HEK293 (cell line): ENCODE results near the gene LNX1.

Source experiments
- CTCF ChIA-PET: fragments of 350-600 bp; formaldehyde crosslinking; extraction: SDS; loops from one replicate; lab custom pipeline; 2021; ENCODE audit warnings: antibody characterized with exemption; lab: Yijun Ruan, JAX
- POLR2A ChIA-PET: fragments of 300-600 bp; formaldehyde crosslinking; extraction: SDS; loops from one replicate; lab custom pipeline; 2020; ENCODE audit warnings: antibody characterized with exemption, inconsistent platforms; lab: Yijun Ruan, JAX
- H3K27ac ChIP-seq: fragments of 200-500 bp; sonication (Bioruptor generic); 2 replicates; pipeline ENCODE4 v1.5.1; 2014; ENCODE audit warnings: low read depth, low read length, control low read depth, inconsistent platforms; ENCODE audit errors: extremely low read depth
- H3K36me3 ChIP-seq, 2 experiments: fragments of 200-500 bp in 1 of 2; sonication (Bioruptor generic) in 1 of 2; 1 replicate in 1 of 2; 2 replicates in 1 of 2; pipeline ENCODE4 v1.5.1; 2014 to 2017; ENCODE audit warnings: inconsistent platforms in 2 of 2, low read length in 2 of 2; ENCODE audit not compliant: control insufficient read depth in 2 of 2, insufficient read depth in 1 of 2
- H3K4me1 ChIP-seq: fragments of 200-500 bp; sonication (Bioruptor generic); 2 replicates; pipeline ENCODE4 v1.5.1; 2014; ENCODE audit warnings: mild to moderate bottlenecking, low read length, inconsistent platforms; ENCODE audit not compliant: control insufficient read depth, insufficient read depth
- H3K4me3 ChIP-seq: 2 replicates; pipeline ENCODE4 v1.5.1; 2011; ENCODE audit warnings: low read depth, mild to moderate bottlenecking, control low read depth, low read length, moderate library complexity
- H3K9me3 ChIP-seq: fragments of 200-500 bp; sonication (Bioruptor generic); 2 replicates; pipeline ENCODE4 v1.5.1; 2014; ENCODE audit warnings: low read depth, low read length, inconsistent platforms; ENCODE audit not compliant: control insufficient read depth, insufficient read depth
- EGR2 ChIP-seq: fragments of 450-650 bp; formaldehyde crosslinking; IDR thresholded peaks from 2 replicates; pipeline ENCODE4 v1.5.1; 2016; ENCODE audit warnings: low read depth, missing biosample characterization, missing genetic modification characterization
- GFI1B ChIP-seq: fragments of 450-650 bp; formaldehyde crosslinking; IDR thresholded peaks from 2 replicates; pipeline ENCODE4 v1.5.1; 2016; ENCODE audit warnings: missing biosample characterization, missing genetic modification characterization
- GLI2 ChIP-seq: fragments of 450-650 bp; formaldehyde crosslinking; IDR thresholded peaks from 2 replicates; pipeline ENCODE4; 2017; ENCODE audit warnings: missing biosample characterization, missing genetic modification characterization, low read depth, borderline replicate concordance
- HOXC10 ChIP-seq: sonication (generic); formaldehyde crosslinking; IDR thresholded peaks from 2 replicates; pipeline ENCODE4 v1.8.1; 2023; ENCODE audit warnings: mild to moderate bottlenecking, missing genetic modification reagents
- KLF10 ChIP-seq: fragments of 450-650 bp; IDR thresholded peaks from 2 replicates; pipeline ENCODE4 v1.5.1; 2018; ENCODE audit warnings: missing biosample characterization, mild to moderate bottlenecking, missing genetic modification characterization
- KLF8 ChIP-seq: fragments of 450-650 bp; formaldehyde crosslinking; IDR thresholded peaks from 2 replicates; pipeline ENCODE4 v1.5.1; 2016; ENCODE audit warnings: missing biosample characterization, missing genetic modification characterization
- OVOL3 ChIP-seq: fragments of 450-650 bp; formaldehyde crosslinking; IDR thresholded peaks from 2 replicates; pipeline ENCODE4 v1.5.1; 2016; ENCODE audit warnings: missing biosample characterization, missing genetic modification characterization
- SCRT2 ChIP-seq: fragments of 450-650 bp; formaldehyde crosslinking; IDR thresholded peaks from 2 replicates; pipeline ENCODE4 v1.5.1; 2016; ENCODE audit warnings: missing biosample characterization, missing genetic modification characterization
- YY2 ChIP-seq: fragments of 450-650 bp; formaldehyde crosslinking; IDR thresholded peaks from 2 replicates; pipeline ENCODE4 v1.5.1; 2016; ENCODE audit warnings: missing biosample characterization, missing genetic modification characterization
- ZBTB11 ChIP-seq: fragments of 450-650 bp; formaldehyde crosslinking; conservative IDR thresholded peaks from 2 replicates; pipeline ENCODE4 v1.5.1; 2016; ENCODE audit warnings: low read depth, missing biosample characterization, missing genetic modification characterization
- ZBTB44 ChIP-seq: fragments of 450-650 bp; IDR thresholded peaks from 2 replicates; pipeline ENCODE4 v1.5.1; 2018; ENCODE audit warnings: missing biosample characterization, mild to moderate bottlenecking, missing genetic modification characterization
- ZBTB49 ChIP-seq: fragments of 450-650 bp; formaldehyde crosslinking; IDR thresholded peaks from 2 replicates; pipeline ENCODE4 v1.5.1; 2016; ENCODE audit warnings: missing biosample characterization, missing genetic modification characterization, low read depth
- ZFP37 ChIP-seq: fragments of 450-650 bp; formaldehyde crosslinking; IDR thresholded peaks from 2 replicates; pipeline ENCODE4 v1.5.1; 2016; ENCODE audit warnings: missing biosample characterization, missing genetic modification characterization
- ZIC2 ChIP-seq: fragments of 450-650 bp; formaldehyde crosslinking; IDR thresholded peaks from 2 replicates; pipeline ENCODE4 v1.5.1; 2016; ENCODE audit warnings: missing biosample characterization, missing genetic modification characterization
- ZNF112 ChIP-seq: fragments of 450-650 bp; formaldehyde crosslinking; IDR thresholded peaks from 2 replicates; pipeline ENCODE4 v1.5.0; 2017; ENCODE audit warnings: missing biosample characterization, missing genetic modification characterization
- ZNF133 ChIP-seq: fragments of 450-650 bp; formaldehyde crosslinking; IDR thresholded peaks from 2 replicates; pipeline ENCODE4 v1.5.1; 2016; ENCODE audit warnings: missing biosample characterization, missing genetic modification characterization
- ZNF140 ChIP-seq: fragments of 450-650 bp; formaldehyde crosslinking; IDR thresholded peaks from 2 replicates; pipeline ENCODE4 v1.5.1; 2016; ENCODE audit warnings: missing biosample characterization, missing genetic modification characterization
- ZNF174 ChIP-seq: fragments of 450-650 bp; formaldehyde crosslinking; IDR thresholded peaks from 2 replicates; pipeline ENCODE4 v1.5.0; 2017; ENCODE audit warnings: missing biosample characterization, mild to moderate bottlenecking, missing genetic modification characterization
- ZNF18 ChIP-seq: fragments of 450-650 bp; formaldehyde crosslinking; IDR thresholded peaks from 2 replicates; pipeline ENCODE4 v1.5.1; 2016; ENCODE audit warnings: missing biosample characterization, missing genetic modification characterization
- ZNF239 ChIP-seq: fragments of 450-650 bp; formaldehyde crosslinking; IDR thresholded peaks from 2 replicates; pipeline ENCODE4 v1.5.1; 2016; ENCODE audit warnings: missing biosample characterization, missing genetic modification characterization
- ZNF350 ChIP-seq: fragments of 450-650 bp; formaldehyde crosslinking; IDR thresholded peaks from 2 replicates; pipeline ENCODE4 v1.5.0; 2017; ENCODE audit warnings: missing biosample characterization, mild to moderate bottlenecking, missing genetic modification characterization
- ZNF354C ChIP-seq: fragments of 450-650 bp; formaldehyde crosslinking; IDR thresholded peaks from 2 replicates; pipeline ENCODE4 v1.5.1; 2016; ENCODE audit warnings: missing biosample characterization, missing genetic modification characterization, low read depth, borderline replicate concordance
- ZNF37A ChIP-seq: fragments of 450-650 bp; IDR thresholded peaks from 2 replicates; pipeline ENCODE4 v1.5.1; 2018; ENCODE audit warnings: missing biosample characterization, missing genetic modification characterization
- ZNF473 ChIP-seq: fragments of 450-650 bp; formaldehyde crosslinking; IDR thresholded peaks from 2 replicates; pipeline ENCODE4 v1.5.1; 2017; ENCODE audit warnings: missing biosample characterization, missing genetic modification characterization
- ZNF596 ChIP-seq: fragments of 450-650 bp; IDR thresholded peaks from 2 replicates; pipeline ENCODE4 v1.5.0; 2018; ENCODE audit warnings: missing biosample characterization, mild to moderate bottlenecking, missing genetic modification characterization, moderate library complexity
- ZNF658 ChIP-seq: fragments of 450-650 bp; formaldehyde crosslinking; IDR thresholded peaks from 2 replicates; pipeline ENCODE4; 2016; ENCODE audit warnings: missing biosample characterization, missing genetic modification characterization
- ZNF792 ChIP-seq: fragments of 450-650 bp; formaldehyde crosslinking; IDR thresholded peaks from 2 replicates; pipeline ENCODE4 v1.5.1; 2016; ENCODE audit warnings: missing biosample characterization, missing genetic modification characterization

The LNX1 gene

GRCh38 chr4:53584658-53585057 lies 6.6 kb downstream of the LNX1 start:
- no peak overlapping the region for H3K4me3 ChIP-seq
- H3K27ac ChIP-seq = no peak overlapping the region
- no peaks in the 10 kb centered on the region for H3K36me3 ChIP-seq
- CTCF ChIA-PET = no interaction called here
- TF ChIP-seq ZNF473 (tag by site-specific recombination) (no peak), ZBTB44 (tag by site-specific recombination) (no peak), KLF8 (no peak), EGR2 (no peak), ZFP37 (tag by site-specific recombination) (no peak), SCRT2 (tag by site-specific recombination) (no peak), ZNF658 (tag by site-specific recombination) (no peak), ZNF792 (no peak), ZNF18 (tag by site-specific recombination) (no peak), ZNF354C (tag by site-specific recombination) (no peak), ZNF133 (tag by site-specific recombination) (no peak), ZBTB49 (tag by site-specific recombination) (no peak)
- H3K9me3 ChIP-seq = no peaks in the 10 kb centered on the region
- no peaks in the 10 kb centered on the region for H3K4me1 ChIP-seq
- POLR2A ChIA-PET = no interaction called here

GRCh38 chr4:53583513-53583912 lies 7.8 kb downstream of the LNX1 start:
- no peak overlapping the region for H3K4me3 ChIP-seq
- H3K27ac ChIP-seq = no peak overlapping the region
- H3K9me3 ChIP-seq = no peaks in the 10 kb centered on the region
- H3K36me3 ChIP-seq = no peaks in the 10 kb centered on the region
- H3K4me1 ChIP-seq = no peaks in the 10 kb centered on the region
- CTCF ChIA-PET = no interaction called here
- POLR2A ChIA-PET = no interaction called here
- TF ChIP-seq ZNF596 (no peak), OVOL3 (tag by site-specific recombination) (no peak), HOXC10 (CRISPR knock-in tag) (no peak)
- TF ChIP-seq, all 188 proteins: peak for 0

- Histone ChIP-seq H3K9me3 (no peaks in the 10 kb centered on the region), H3K36me3 (no peaks in the 10 kb centered on the region), H3K27ac (no peak overlapping the region), H3K4me1 (no peaks in the 10 kb centered on the region), H3K4me3 (no peak overlapping the region)
- ChIA-PET CTCF (no interaction called here), POLR2A (no interaction called here)
- TF ChIP-seq ZNF174 (tag by site-specific recombination) (no peak), ZIC2 (tag by site-specific recombination) (no peak), ZNF140 (tag by site-specific recombination) (no peak), ZNF37A (no peak), ZBTB11 (tag by site-specific recombination) (no peak), ZNF112 (tag by site-specific recombination) (no peak), GFI1B (tag by site-specific recombination) (no peak), ZNF239 (no peak), GLI2 (no peak), KLF10 (tag by site-specific recombination) (no peak), ZNF350 (tag by site-specific recombination) (no peak), YY2 (tag by site-specific recombination) (no peak)
Observed at GRCh38 chr4:53582194-53582593, 9.1 kb downstream of the LNX1 start.
